Hepatocyte (in vitro differentiated cells): Measurements from ENCODE around the gene TCAF1.

Experiments
- EZH2 ChIP-seq: fragments of 200-600 bp; sonication (generic); IDR thresholded peaks from 2 replicates; pipeline ENCODE4 v1.6.1; 2016; ENCODE audit warnings: antibody characterized with exemption, mild to moderate bottlenecking, borderline replicate concordance
- EZH2phosphoT487 ChIP-seq: fragments of 200-600 bp; sonication (generic); IDR thresholded peaks from one replicate; pipeline ENCODE4 v1.6.1; 2018; ENCODE audit warnings: antibody characterized with exemption, mild to moderate bottlenecking, low read depth, moderate library complexity; ENCODE audit not compliant: unreplicated experiment, severe bottlenecking
- TF ChIP-seq, protein P1 (sequence below): fragments of 200-600 bp; sonication (generic); IDR thresholded peaks from 2 replicates; pipeline ENCODE4 v1.5.1; 2016; ENCODE audit warnings: antibody characterized with exemption, mild to moderate bottlenecking; ENCODE audit not compliant: poor library complexity

- TF ChIP-seq, protein P1, sequence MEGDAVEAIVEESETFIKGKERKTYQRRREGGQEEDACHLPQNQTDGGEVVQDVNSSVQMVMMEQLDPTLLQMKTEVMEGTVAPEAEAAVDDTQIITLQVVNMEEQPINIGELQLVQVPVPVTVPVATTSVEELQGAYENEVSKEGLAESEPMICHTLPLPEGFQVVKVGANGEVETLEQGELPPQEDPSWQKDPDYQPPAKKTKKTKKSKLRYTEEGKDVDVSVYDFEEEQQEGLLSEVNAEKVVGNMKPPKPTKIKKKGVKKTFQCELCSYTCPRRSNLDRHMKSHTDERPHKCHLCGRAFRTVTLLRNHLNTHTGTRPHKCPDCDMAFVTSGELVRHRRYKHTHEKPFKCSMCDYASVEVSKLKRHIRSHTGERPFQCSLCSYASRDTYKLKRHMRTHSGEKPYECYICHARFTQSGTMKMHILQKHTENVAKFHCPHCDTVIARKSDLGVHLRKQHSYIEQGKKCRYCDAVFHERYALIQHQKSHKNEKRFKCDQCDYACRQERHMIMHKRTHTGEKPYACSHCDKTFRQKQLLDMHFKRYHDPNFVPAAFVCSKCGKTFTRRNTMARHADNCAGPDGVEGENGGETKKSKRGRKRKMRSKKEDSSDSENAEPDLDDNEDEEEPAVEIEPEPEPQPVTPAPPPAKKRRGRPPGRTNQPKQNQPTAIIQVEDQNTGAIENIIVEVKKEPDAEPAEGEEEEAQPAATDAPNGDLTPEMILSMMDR: no peak
- TF ChIP-seq EZH2 (no peak), EZH2phosphoT487 (no peak)
Observed at GRCh38 chr7:143890558-143890957, 11.4 kb downstream of the TCAF1 start.
